Right atrium auricular region (tissue), 2 donors: ENCODE results near the gene IL36A. TPM values are rescaled to one million over a fixed set of nuclear protein-coding genes. Genes with fewer than 3 reads are reported as not detected.

Source experiments
- DNase-seq: peaks from one replicate; pipeline ENCODE4 v3.0.0-alpha.2; 2019; ENCODE audit warnings: low spot score
- H3K27ac ChIP-seq, 2 donors: fragments of 200-600 bp; sonication (generic); 1 replicate in 1 of 2; 2 replicates in 1 of 2; pipeline ENCODE4 v1.5.1; 2016 to 2019
- H3K27me3 ChIP-seq, 2 donors: fragments of 200-600 bp; sonication (generic); one replicate each; pipeline versions ENCODE4 v1.5.1 to v1.6.0; 2017 to 2019
- H3K36me3 ChIP-seq: fragments of 200-600 bp; sonication (generic); one replicate; pipeline ENCODE4 v1.5.1; 2016
- H3K4me1 ChIP-seq, 2 donors: fragments of 200-600 bp; sonication (generic); one replicate each; pipeline versions ENCODE4 v1.5.1 to v1.6.0; 2017 to 2019
- H3K4me3 ChIP-seq, 2 donors: fragments of 200-600 bp; sonication (generic); 1 replicate in 1 of 2; 2 replicates in 1 of 2; pipeline ENCODE4 v1.5.1; 2017 to 2019; ENCODE audit warnings: mild to moderate bottlenecking in 1 of 2, moderate library complexity in 1 of 2
- H3K9me3 ChIP-seq, 2 donors: fragments of 200-600 bp; sonication (generic); one replicate each; pipeline ENCODE4 v1.5.1; 2019
- CTCF ChIP-seq, 2 donors: fragments of 200-600 bp; sonication (generic); IDR thresholded peaks; one replicate each; pipeline ENCODE4 v1.5.1; 2019; ENCODE audit warnings: antibody characterized with exemption in 2 of 2
- total RNA-seq, 2 donors: library from RNA; depleted of rRNA; stranded (reverse); fragments of >200 nt; gene quantifications; one replicate each; pipeline ENCODE4 v1.1.0, GENCODE V29; 2016

Gene IL36A
- total RNA-seq, 2 donors from 2014 or later, result not detected

- Histone ChIP-seq H3K4me1 (no peaks in the 10 kb centered on the region), H3K36me3 (no peaks in the 10 kb centered on the region), H3K4me3 (no peak overlapping the region), H3K9me3 (no peaks in the 10 kb centered on the region), H3K27me3 (no peaks in the 10 kb centered on the region), H3K27ac (no peak overlapping the region)
- no peak for DNase-seq
- TF ChIP-seq CTCF (IDR thresholded peaks at IDR 0.05), result no peak
Observed at GRCh38 chr2:113027691-113028090, 22.4 kb downstream of the IL36A start.

- no peak overlapping the region for H3K27ac ChIP-seq
- no peaks in the 10 kb centered on the region for H3K27me3 ChIP-seq
- no peak for TF ChIP-seq CTCF (IDR thresholded peaks at IDR 0.05)
- H3K9me3 ChIP-seq, result no peaks in the 10 kb centered on the region
- H3K36me3 ChIP-seq, result no peaks in the 10 kb centered on the region
- DNase-seq, result no peak
- no peaks in the 10 kb centered on the region for H3K4me1 ChIP-seq
- no peak overlapping the region for H3K4me3 ChIP-seq
Observed at GRCh38 chr2:113028112-113028511, 22.9 kb downstream of the IL36A start.

- H3K27me3 ChIP-seq, result no peaks in the 10 kb centered on the region
- DNase-seq, result no peak
- H3K36me3 ChIP-seq, result no peaks in the 10 kb centered on the region
- no peak for TF ChIP-seq CTCF (IDR thresholded peaks at IDR 0.05)
- no peaks in the 10 kb centered on the region for H3K9me3 ChIP-seq
- no peak overlapping the region for H3K4me3 ChIP-seq
- no peaks in the 10 kb centered on the region for H3K4me1 ChIP-seq
- no peak overlapping the region for H3K27ac ChIP-seq
Observed at GRCh38 chr2:113032737-113033136, 27.5 kb downstream of the IL36A start.

GRCh38 chr2:113034016-113034415 lies 28.8 kb downstream of the IL36A start:
- Histone ChIP-seq H3K27ac (no peak overlapping the region), H3K4me1 (no peaks in the 10 kb centered on the region), H3K4me3 (no peak overlapping the region), H3K27me3 (no peaks in the 10 kb centered on the region), H3K9me3 (no peaks in the 10 kb centered on the region), H3K36me3 (no peaks in the 10 kb centered on the region)
- TF ChIP-seq CTCF (IDR thresholded peaks at IDR 0.05), result no peak
- DNase-seq, result no peak

- DNase-seq, result no peak
- no peak for TF ChIP-seq CTCF (IDR thresholded peaks at IDR 0.05)
- Histone ChIP-seq H3K36me3 (no peaks in the 10 kb centered on the region), H3K4me1 (no peaks in the 10 kb centered on the region), H3K4me3 (no peak overlapping the region), H3K27ac (no peak overlapping the region), H3K9me3 (no peaks in the 10 kb centered on the region), H3K27me3 (no peaks in the 10 kb centered on the region)
Observed at GRCh38 chr2:113036763-113037162, 31.5 kb downstream of the IL36A start.

GRCh38 chr2:113038291-113038690 lies 33.0 kb downstream of the IL36A start:
- Histone ChIP-seq H3K9me3 (no peaks in the 10 kb centered on the region), H3K27me3 (no peaks in the 10 kb centered on the region), H3K36me3 (no peaks in the 10 kb centered on the region), H3K4me1 (no peaks in the 10 kb centered on the region), H3K27ac (no peak overlapping the region), H3K4me3 (no peak overlapping the region)
- no peak for DNase-seq
- no peak for TF ChIP-seq CTCF (IDR thresholded peaks at IDR 0.05)
